Suprapubic skin (tissue), 4 donors: ENCODE results near the gene IL1RAPL2.

Experiments used
- POLR2A ChIP-seq, 2 donors: fragments of 450-650 bp; IDR thresholded peaks; one replicate each; pipeline ENCODE4 v1.6.1; 2017; ENCODE audit warnings: antibody characterized with exemption in 2 of 2, mild to moderate bottlenecking in 2 of 2, moderate library complexity in 2 of 2
- POLR2AphosphoS5 ChIP-seq, 3 donors: sonication (generic); formaldehyde crosslinking; IDR thresholded peaks; one replicate each; pipeline ENCODE4 v1.6.1; 2017; ENCODE audit warnings: antibody characterized with exemption in 3 of 3
- TF ChIP-seq, protein P1 (sequence below), 2 donors: fragments of 200-600 bp in 1 of 2; fragments of 450-650 bp in 1 of 2; sonication (generic) in 1 of 2; IDR thresholded peaks; one replicate each; pipeline ENCODE4 v1.5.1; 2016 to 2019; ENCODE audit warnings: antibody characterized with exemption in 2 of 2, mild to moderate bottlenecking in 1 of 2, moderate library complexity in 1 of 2

DNA sequence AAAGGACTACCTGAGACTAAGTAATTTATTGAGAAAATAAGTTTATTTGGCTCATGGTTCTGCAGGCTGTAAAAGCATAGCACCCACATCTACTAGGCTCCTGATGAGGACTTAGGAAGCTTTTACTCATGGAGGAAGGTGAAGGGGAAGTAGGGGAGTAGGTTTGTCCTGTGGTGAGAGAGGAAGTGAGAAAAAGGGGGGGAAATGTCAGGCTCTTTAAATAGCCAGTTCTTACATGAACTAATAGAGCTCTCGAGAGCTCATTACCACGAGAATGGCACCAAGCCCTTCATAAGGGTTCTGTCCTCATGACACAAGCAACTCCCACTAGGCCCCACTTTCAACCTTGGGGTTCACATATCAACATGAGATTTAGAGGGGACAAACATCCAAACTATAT is 1130.9 kb downstream of the IL1RAPL2 start:
- TF ChIP-seq, protein P1, sequence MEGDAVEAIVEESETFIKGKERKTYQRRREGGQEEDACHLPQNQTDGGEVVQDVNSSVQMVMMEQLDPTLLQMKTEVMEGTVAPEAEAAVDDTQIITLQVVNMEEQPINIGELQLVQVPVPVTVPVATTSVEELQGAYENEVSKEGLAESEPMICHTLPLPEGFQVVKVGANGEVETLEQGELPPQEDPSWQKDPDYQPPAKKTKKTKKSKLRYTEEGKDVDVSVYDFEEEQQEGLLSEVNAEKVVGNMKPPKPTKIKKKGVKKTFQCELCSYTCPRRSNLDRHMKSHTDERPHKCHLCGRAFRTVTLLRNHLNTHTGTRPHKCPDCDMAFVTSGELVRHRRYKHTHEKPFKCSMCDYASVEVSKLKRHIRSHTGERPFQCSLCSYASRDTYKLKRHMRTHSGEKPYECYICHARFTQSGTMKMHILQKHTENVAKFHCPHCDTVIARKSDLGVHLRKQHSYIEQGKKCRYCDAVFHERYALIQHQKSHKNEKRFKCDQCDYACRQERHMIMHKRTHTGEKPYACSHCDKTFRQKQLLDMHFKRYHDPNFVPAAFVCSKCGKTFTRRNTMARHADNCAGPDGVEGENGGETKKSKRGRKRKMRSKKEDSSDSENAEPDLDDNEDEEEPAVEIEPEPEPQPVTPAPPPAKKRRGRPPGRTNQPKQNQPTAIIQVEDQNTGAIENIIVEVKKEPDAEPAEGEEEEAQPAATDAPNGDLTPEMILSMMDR (IDR thresholded peaks at IDR 0.05): no peak
- TF ChIP-seq POLR2A (IDR thresholded peaks at IDR 0.05) (no peak), POLR2AphosphoS5 (IDR thresholded peaks at IDR 0.05) (no peak)
